ENCODE data around the gene DNAJB13. TPM values are rescaled to one million over a fixed set of nuclear protein-coding genes. Genes with fewer than 3 reads are reported as not detected.

The DNAJB13 gene
- total RNA-seq, 1 experiment from 2014 or later: not detected

DNA sequence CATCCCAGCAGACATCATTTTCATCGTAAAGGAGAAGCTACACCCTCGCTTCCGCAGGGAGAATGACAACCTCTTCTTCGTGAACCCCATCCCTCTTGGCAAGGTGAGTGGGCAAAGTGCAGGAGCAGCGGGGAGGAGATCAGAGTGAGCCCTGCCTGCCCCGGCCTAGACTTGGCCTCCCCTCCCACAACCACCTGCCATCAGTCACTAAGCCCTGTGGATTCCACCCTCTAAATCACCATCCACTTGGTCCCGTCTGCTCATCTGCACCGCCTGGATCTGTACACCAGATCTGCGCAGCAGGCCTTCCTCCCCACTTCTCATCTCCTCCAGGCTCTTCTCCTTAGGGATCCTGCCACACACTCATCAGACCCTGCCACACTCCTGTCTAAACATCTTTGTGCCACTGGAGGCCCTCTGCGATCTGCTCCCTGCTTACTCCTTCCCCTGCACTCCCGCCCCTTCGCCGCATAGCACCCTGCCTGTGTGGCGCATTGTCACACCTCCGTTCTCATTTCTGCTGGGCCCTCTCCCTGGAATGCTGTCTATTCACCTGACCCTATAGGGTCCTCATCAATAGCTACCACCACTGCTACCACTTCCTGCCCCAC lies 17.6 kb downstream of the DNAJB13 start:
- H3K9me3 Mint-ChIP-seq: no peaks in the 10 kb centered on the region
- Histone ChIP-seq H3K9me3 (ENCODE audit: control insufficient read depth, low read depth, low read length) (no peaks in the 10 kb centered on the region), H2BK15ac (ENCODE audit: low read depth, low read length) (no peak overlapping the region), H4K8ac (replicated peaks; ENCODE audit: insufficient read length, low read depth, low read length) (no peak overlapping the region), H2AK5ac (ENCODE audit: insufficient read length, low read length) (no peak overlapping the region), H3K27me3 (ENCODE audit: insufficient read depth, low read length) (no peaks in the 10 kb centered on the region), H2AFZ (ENCODE audit: low read length) (no peak overlapping the region), H3K4ac (ENCODE audit: low read depth, low read length) (no peak overlapping the region), H3K27ac (ENCODE audit: insufficient read length, low read depth, low read length) (no peak overlapping the region), H3K18ac (ENCODE audit: insufficient read length, low read depth, low read length) (no peak overlapping the region), H2BK120ac (ENCODE audit: low read depth, low read length, poor library complexity, severe bottlenecking) (no peak overlapping the region), H3K14ac (ENCODE audit: insufficient read depth, low read length) (no peak overlapping the region), H3K79me2 (ENCODE audit: insufficient read depth, low read length) (no peaks in the 10 kb centered on the region), H2BK5ac (ENCODE audit: insufficient read length, low read length) (no peak overlapping the region), H3K9ac (ENCODE audit: extremely low read depth, insufficient read length, low read length) (no peak overlapping the region), H4K91ac (ENCODE audit: insufficient read length, low read depth, low read length) (no peak overlapping the region), H3K23me2 (ENCODE audit: insufficient read length, low read depth, low read length, poor library complexity, severe bottlenecking) (no peaks in the 10 kb centered on the region), H3K4me1 (ENCODE audit: insufficient read depth, low read length) (no peaks in the 10 kb centered on the region), H3K56ac (ENCODE audit: insufficient read length, low read depth, low read length) (no peak overlapping the region), H4K5ac (ENCODE audit: insufficient read length, low read depth, low read length) (no peak overlapping the region), H3K23ac (ENCODE audit: insufficient read length, low read depth, low read length) (no peak overlapping the region), H2BK20ac (ENCODE audit: low read depth, low read length, poor library complexity, severe bottlenecking) (no peak overlapping the region), H4K20me1 (ENCODE audit: control insufficient read depth, insufficient read depth, insufficient read length) (no peaks in the 10 kb centered on the region), H3K4me2 (ENCODE audit: insufficient read depth, insufficient read length, low read length) (no peak overlapping the region), H3T11ph (ENCODE audit: low read length) (no peak overlapping the region), H3K79me1 (ENCODE audit: insufficient read depth, low read depth, low read length, poor library complexity, severe bottlenecking) (no peaks in the 10 kb centered on the region), H2BK12ac (ENCODE audit: insufficient read length, low read depth, low read length) (no peak overlapping the region)
- H3K4me3 Mint-ChIP-seq: no peak overlapping the region
- no peak for DNase-seq
- no peak for TF ChIP-seq CTCF (conservative IDR thresholded peaks at IDR 0.05)
- no peaks in the 10 kb centered on the region for H3K36me3 Mint-ChIP-seq (ENCODE audit: insufficient read depth in 1 of 3, low read depth in 3 of 3)
- no CpG with 5 or more reads among the region's 15 CpGs for WGBS (ENCODE audit: extremely low coverage, insufficient read length, low lambda C conversion rate)
- no peak overlapping the region for H3K27ac Mint-ChIP-seq
- H3K27me3 Mint-ChIP-seq (ENCODE audit: low read depth): peaks cover 4% of the 10 kb centered on the region
- H3K4me1 Mint-ChIP-seq: peaks cover 6 to 14% of the 10 kb centered on the region in 2 experiments

Measured in H9 (cell line).